HepG2 (cell line): ENCODE measurements around the gene HSPA1B. TPM values are rescaled to one million over a fixed set of nuclear protein-coding genes. Genes with fewer than 3 reads are reported as not detected.
A peak's percentile ranks its signal among the peaks of the same experiment; 100 is the strongest.

ENCODE experiments used
- CREB3 ChIP-seq: sonication (generic); formaldehyde crosslinking; IDR thresholded peaks from 2 replicates; pipeline ENCODE4 v1.5.0; 2020; ENCODE audit warnings: missing genetic modification reagents
- E2F5 ChIP-seq: sonication (generic); formaldehyde crosslinking; conservative IDR thresholded peaks from 2 replicates; pipeline ENCODE4 v1.4.0; 2020; ENCODE audit warnings: missing genetic modification reagents
- FOXO1 ChIP-seq: sonication (generic); formaldehyde crosslinking; IDR thresholded peaks from 2 replicates; pipeline ENCODE4 v1.4.0; 2020; ENCODE audit warnings: missing genetic modification reagents
- GFI1 ChIP-seq: sonication (generic); formaldehyde crosslinking; IDR thresholded peaks from 2 replicates; pipeline ENCODE4 v1.5.0; 2020; ENCODE audit warnings: missing genetic modification reagents, mild to moderate bottlenecking, borderline replicate concordance
- IKZF5 ChIP-seq: IDR thresholded peaks from 2 replicates; pipeline ENCODE4 v1.6.1; 2018; ENCODE audit warnings: missing genetic modification reagents, mild to moderate bottlenecking, missing compliant biosample characterization
- MAF1 ChIP-seq: sonication (generic); formaldehyde crosslinking; IDR thresholded peaks from 2 replicates; pipeline ENCODE4 v1.5.0; 2020; ENCODE audit warnings: missing genetic modification reagents, borderline replicate concordance
- MIER3 ChIP-seq: IDR thresholded peaks from 2 replicates; pipeline ENCODE4 v1.6.1; 2016; ENCODE audit warnings: missing compliant biosample characterization, borderline replicate concordance
- PAX8 ChIP-seq: sonication (generic); formaldehyde crosslinking; IDR thresholded peaks from 2 replicates; pipeline ENCODE4 v1.8.0; 2022; ENCODE audit warnings: mild to moderate bottlenecking, missing genetic modification reagents, borderline replicate concordance
- SMAD3 ChIP-seq: sonication (generic); formaldehyde crosslinking; IDR thresholded peaks from 2 replicates; pipeline ENCODE4 v1.4.0; 2020; ENCODE audit warnings: missing genetic modification reagents
- SP5 ChIP-seq: IDR thresholded peaks from 2 replicates; pipeline ENCODE4 v1.6.1; 2016; ENCODE audit warnings: low read depth, borderline replicate concordance
- ZBTB14 ChIP-seq: sonication (generic); formaldehyde crosslinking; IDR thresholded peaks from 2 replicates; pipeline ENCODE4 v1.4.0; 2020; ENCODE audit warnings: missing genetic modification reagents
- ZBTB7B ChIP-seq: sonication (generic); formaldehyde crosslinking; IDR thresholded peaks from 2 replicates; pipeline ENCODE4 v1.4.0; 2020; ENCODE audit warnings: missing genetic modification reagents
- ZKSCAN8 ChIP-seq: IDR thresholded peaks from 2 replicates; pipeline ENCODE4 v1.6.1; 2016; ENCODE audit warnings: borderline replicate concordance, missing genetic modification reagents, missing compliant biosample characterization
- ZNF275 ChIP-seq: sonication (generic); formaldehyde crosslinking; IDR thresholded peaks from 2 replicates; pipeline ENCODE4 v1.8.0; 2022; ENCODE audit warnings: missing genetic modification reagents, mild to moderate bottlenecking, inconsistent platforms, borderline replicate concordance
- ZNF563 ChIP-seq: sonication (generic); formaldehyde crosslinking; IDR thresholded peaks from 2 replicates; pipeline ENCODE4 v1.8.0; 2022; ENCODE audit warnings: mild to moderate bottlenecking, moderate library complexity, missing genetic modification reagents
- ZNF577 ChIP-seq: sonication (generic); formaldehyde crosslinking; IDR thresholded peaks from 2 replicates; pipeline ENCODE4 v1.4.0; 2020; ENCODE audit warnings: mild to moderate bottlenecking, low read depth, missing genetic modification reagents, borderline replicate concordance
- ZNF740 ChIP-seq: sonication (generic); formaldehyde crosslinking; IDR thresholded peaks from 2 replicates; pipeline ENCODE4 v1.4.0; 2020; ENCODE audit warnings: missing genetic modification reagents
- ZNF746 ChIP-seq: sonication (generic); formaldehyde crosslinking; IDR thresholded peaks from 2 replicates; pipeline ENCODE4 v1.8.0; 2022; ENCODE audit warnings: mild to moderate bottlenecking, missing genetic modification reagents
- ZNF749 ChIP-seq: sonication (generic); formaldehyde crosslinking; IDR thresholded peaks from 2 replicates; pipeline ENCODE4 v1.8.0; 2022; ENCODE audit warnings: mild to moderate bottlenecking, missing genetic modification reagents, moderate library complexity, borderline replicate concordance
- ZNF770 ChIP-seq: sonication (generic); formaldehyde crosslinking; IDR thresholded peaks from 2 replicates; pipeline ENCODE4 v1.5.0; 2020; ENCODE audit warnings: mild to moderate bottlenecking, missing genetic modification reagents
- polyA plus RNA-seq, 8 experiments: library from polyadenylated mRNA; depleted of rRNA in 3 of 8; stranded (reverse) in 7 of 8; unstranded in 1 of 8; fragments of >200 nt; fragmentation: Illumina TruSeq in 4 of 8; extraction: Trizol in 4 of 8; gene quantifications; 2 replicates each; pipeline versions ENCODE4 v1.2.1 to v1.2.3, GENCODE V29; 2011 to 2016; ENCODE audit warnings: low read depth in 4 of 8, missing spikeins in 1 of 8, mixed read lengths in 1 of 8; ENCODE audit not compliant: insufficient read depth in 1 of 8
- total RNA-seq, 5 experiments: library from RNA; depleted of rRNA; stranded (reverse); fragments of >200 nt; fragmentation: Illumina TruSeq; extraction: Trizol; gene quantifications; 2 replicates each; pipeline ENCODE4 v1.2.3, GENCODE V29; 2016; ENCODE audit warnings: low read depth in 1 of 5

HSPA1B gene
- total and polyA plus RNA-seq, 2 of the 13 experiments (the other 11 are each of a cell fraction or from before 2014, with no cell fraction given), result 26.0 to 186 TPM

GRCh38 chr6:31826793-31827285 is 699 bp upstream of the HSPA1B start (continued):
- TF ChIP-seq ZBTB14 (CRISPR knock-in tag), result no peak; the same call in 1 of the 2 replicates
- no peak for TF ChIP-seq ZNF746 (CRISPR knock-in tag)
- TF ChIP-seq IKZF5 (CRISPR knock-in tag), result no peak
- TF ChIP-seq ZNF749 (CRISPR knock-in tag), result no peak
- TF ChIP-seq FOXO1 (CRISPR knock-in tag), result 0 out of 2 replicates have a peak, but pooled peaks have one; percentile 1
- TF ChIP-seq CREB3 (CRISPR knock-in tag), result no peak
- 0 out of 2 replicates have a peak, but pooled peaks have one; percentile 55 for TF ChIP-seq ZNF740 (CRISPR knock-in tag)
- TF ChIP-seq SP5 (CRISPR knock-in tag), result no peak
- no peak for TF ChIP-seq E2F5 (CRISPR knock-in tag)
- 0 out of 2 replicates have a peak, but pooled peaks have one; percentile 15 for TF ChIP-seq GFI1 (CRISPR knock-in tag)
- TF ChIP-seq SMAD3 (CRISPR knock-in tag), result 0 out of 2 replicates have a peak, but pooled peaks have one; percentile 14
- 0 out of 2 replicates have a peak, but pooled peaks have one; percentile 33 for TF ChIP-seq MAF1
- TF ChIP-seq ZNF577, result no peak
- TF ChIP-seq ZNF563 (CRISPR knock-in tag), result 0 out of 2 replicates have a peak, but pooled peaks have one; percentile 9
- TF ChIP-seq ZNF770, result peak; percentile 3; the same call in 1 of the 2 replicates
- no peak for TF ChIP-seq ZKSCAN8 (CRISPR knock-in tag)
- no peak for TF ChIP-seq MIER3 (CRISPR knock-in tag)
- TF ChIP-seq ZNF275, result no peak
- TF ChIP-seq ZBTB7B (CRISPR knock-in tag), result no peak
- no peak for TF ChIP-seq PAX8 (CRISPR knock-in tag)
